K562 (cell line): ENCODE results near the gene PRDM12. TPM values are rescaled to one million over a fixed set of nuclear protein-coding genes. Genes with fewer than 3 reads are reported as not detected.

Source experiments
- ATF1 ChIP-seq, 2 experiments: fragments of 450-650 bp in 1 of 2; IDR thresholded peaks; 2 replicates each; pipeline ENCODE4 v1.6.1; 2016; ENCODE audit warnings: missing compliant biosample characterization in 1 of 2, missing genetic modification characterization in 1 of 2
- CHCHD3 ChIP-seq: fragments of 250-450 bp; sonication (Bioruptor Pico); IDR thresholded peaks from 2 replicates; pipeline ENCODE4 v2.1.2; 2022; ENCODE audit warnings: mild to moderate bottlenecking
- CTBP1 ChIP-seq: fragments of 450-650 bp; IDR thresholded peaks from 2 replicates; pipeline ENCODE4 v1.6.1; 2016; ENCODE audit warnings: borderline replicate concordance
- CXXC5 ChIP-seq: fragments of 250-450 bp; sonication (Bioruptor Pico); IDR thresholded peaks from 2 replicates; pipeline ENCODE4 v1.8.0; 2022; ENCODE audit warnings: inconsistent platforms, mild to moderate bottlenecking, moderate library complexity
- FOXJ2 ChIP-seq: fragments of 200-800 bp; sonication (Bioruptor generic); IDR thresholded peaks from 2 replicates; pipeline ENCODE4 v1.6.1; 2016; ENCODE audit warnings: missing genetic modification characterization, missing compliant biosample characterization
- PCBP1 ChIP-seq: fragments of 200-400 bp; formaldehyde crosslinking; IDR thresholded peaks from 2 replicates; pipeline ENCODE4 v1.6.1; 2018; ENCODE audit warnings: mild to moderate bottlenecking, low read depth, low read length; ENCODE audit not compliant: poor library complexity, severe bottlenecking
- REST ChIP-seq, 2 experiments: fragments of 450-650 bp; formaldehyde crosslinking in 1 of 2; IDR thresholded peaks; 2 replicates each; pipeline versions ENCODE4 v1.4.0 to v1.6.1; 2014 to 2020; ENCODE audit warnings: mild to moderate bottlenecking in 2 of 2, borderline replicate concordance in 1 of 2, low read depth in 1 of 2
- ZBTB26 ChIP-seq: fragments of 450-650 bp; formaldehyde crosslinking; IDR thresholded peaks from 2 replicates; pipeline ENCODE4 v1.4.0; 2022; ENCODE audit warnings: missing genetic modification characterization
- ZNF12 ChIP-seq: sonication (generic); formaldehyde crosslinking; IDR thresholded peaks from 2 replicates; pipeline ENCODE4 v1.4.0; 2020; ENCODE audit warnings: mild to moderate bottlenecking, missing genetic modification reagents
- polyA plus RNA-seq, 8 experiments: library from polyadenylated mRNA; depleted of rRNA in 4 of 8; stranded (reverse) in 5 of 8; unstranded in 3 of 8; fragments of >200 nt; fragmentation: Nextera tagmentation in 2 of 8; fragmentation: Illumina TruSeq in 1 of 8; extraction: Ambion mirVana in 2 of 8; extraction: Trizol in 1 of 8; gene quantifications; 2 replicates each; pipeline versions ENCODE4 v1.2.1 to v1.2.3, GENCODE V29; 2011 to 2014; ENCODE audit warnings: inconsistent platforms in 1 of 8, missing spikeins in 1 of 8
- total RNA-seq, 7 experiments: library from RNA; depleted of rRNA in 6 of 7; stranded (reverse); fragments of >200 nt in 6 of 7; fragmentation: Illumina TruSeq in 2 of 7; extraction: Trizol in 2 of 7; gene quantifications; 2 replicates each; pipeline versions ENCODE4 v1.2.1 to v1.2.3, GENCODE V29; 2011 to 2021; ENCODE audit warnings: low replicate concordance in 1 of 7
- TF ChIP-seq, protein P1 (sequence below): fragments of 200-800 bp; sonication (Bioruptor generic); IDR thresholded peaks from 2 replicates; pipeline ENCODE4 v1.6.1; 2016; ENCODE audit warnings: missing genetic modification characterization, missing compliant biosample characterization
- TF ChIP-seq, protein P2 (sequence below): fragments of 250-450 bp; sonication (Bioruptor Pico); IDR thresholded peaks from 2 replicates; pipeline ENCODE4 v1.6.1; 2021; ENCODE audit warnings: mild to moderate bottlenecking

Gene PRDM12
- total and polyA plus RNA-seq, 9 of the 15 experiments (the other 6 are each of a cell fraction or from before 2014, with no cell fraction given) = 0.04 to 0.22 (median 0.07) TPM; not detected in 3

- TF ChIP-seq, protein P1, sequence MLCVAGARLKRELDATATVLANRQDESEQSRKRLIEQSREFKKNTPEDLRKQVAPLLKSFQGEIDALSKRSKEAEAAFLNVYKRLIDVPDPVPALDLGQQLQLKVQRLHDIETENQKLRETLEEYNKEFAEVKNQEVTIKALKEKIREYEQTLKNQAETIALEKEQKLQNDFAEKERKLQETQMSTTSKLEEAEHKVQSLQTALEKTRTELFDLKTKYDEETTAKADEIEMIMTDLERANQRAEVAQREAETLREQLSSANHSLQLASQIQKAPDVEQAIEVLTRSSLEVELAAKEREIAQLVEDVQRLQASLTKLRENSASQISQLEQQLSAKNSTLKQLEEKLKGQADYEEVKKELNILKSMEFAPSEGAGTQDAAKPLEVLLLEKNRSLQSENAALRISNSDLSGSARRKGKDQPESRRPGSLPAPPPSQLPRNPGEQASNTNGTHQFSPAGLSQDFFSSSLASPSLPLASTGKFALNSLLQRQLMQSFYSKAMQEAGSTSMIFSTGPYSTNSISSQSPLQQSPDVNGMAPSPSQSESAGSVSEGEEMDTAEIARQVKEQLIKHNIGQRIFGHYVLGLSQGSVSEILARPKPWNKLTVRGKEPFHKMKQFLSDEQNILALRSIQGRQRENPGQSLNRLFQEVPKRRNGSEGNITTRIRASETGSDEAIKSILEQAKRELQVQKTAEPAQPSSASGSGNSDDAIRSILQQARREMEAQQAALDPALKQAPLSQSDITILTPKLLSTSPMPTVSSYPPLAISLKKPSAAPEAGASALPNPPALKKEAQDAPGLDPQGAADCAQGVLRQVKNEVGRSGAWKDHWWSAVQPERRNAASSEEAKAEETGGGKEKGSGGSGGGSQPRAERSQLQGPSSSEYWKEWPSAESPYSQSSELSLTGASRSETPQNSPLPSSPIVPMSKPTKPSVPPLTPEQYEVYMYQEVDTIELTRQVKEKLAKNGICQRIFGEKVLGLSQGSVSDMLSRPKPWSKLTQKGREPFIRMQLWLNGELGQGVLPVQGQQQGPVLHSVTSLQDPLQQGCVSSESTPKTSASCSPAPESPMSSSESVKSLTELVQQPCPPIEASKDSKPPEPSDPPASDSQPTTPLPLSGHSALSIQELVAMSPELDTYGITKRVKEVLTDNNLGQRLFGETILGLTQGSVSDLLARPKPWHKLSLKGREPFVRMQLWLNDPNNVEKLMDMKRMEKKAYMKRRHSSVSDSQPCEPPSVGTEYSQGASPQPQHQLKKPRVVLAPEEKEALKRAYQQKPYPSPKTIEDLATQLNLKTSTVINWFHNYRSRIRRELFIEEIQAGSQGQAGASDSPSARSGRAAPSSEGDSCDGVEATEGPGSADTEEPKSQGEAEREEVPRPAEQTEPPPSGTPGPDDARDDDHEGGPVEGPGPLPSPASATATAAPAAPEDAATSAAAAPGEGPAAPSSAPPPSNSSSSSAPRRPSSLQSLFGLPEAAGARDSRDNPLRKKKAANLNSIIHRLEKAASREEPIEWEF (CRISPR knock-in tag) = no peak
- TF ChIP-seq FOXJ2 (tag) (no peak), CTBP1 (peak; percentile 14; the same call in 1 of the 2 replicates), ATF1 (CRISPR knock-in tag; IDR thresholded peaks at IDR 0.05) (no peak), ATF1 (tag; IDR thresholded peaks at IDR 0.05) (0 out of 2 replicates have a peak, but pooled peaks have one; percentile 11), ZNF12 (CRISPR knock-in tag) (no peak), PCBP1 (no peak), ZBTB26 (CRISPR knock-in tag) (no peak), CXXC5 (CRISPR knock-in tag) (no peak; the same call in 1 of the 2 replicates), CHCHD3 (CRISPR knock-in tag) (no peak), REST (IDR thresholded peaks at IDR 0.05; ENCODE audit: borderline replicate concordance) (peak; percentile 84), REST (CRISPR knock-in tag; IDR thresholded peaks at IDR 0.05; ENCODE audit: low read depth) (no peak)
- TF ChIP-seq, protein P2, sequence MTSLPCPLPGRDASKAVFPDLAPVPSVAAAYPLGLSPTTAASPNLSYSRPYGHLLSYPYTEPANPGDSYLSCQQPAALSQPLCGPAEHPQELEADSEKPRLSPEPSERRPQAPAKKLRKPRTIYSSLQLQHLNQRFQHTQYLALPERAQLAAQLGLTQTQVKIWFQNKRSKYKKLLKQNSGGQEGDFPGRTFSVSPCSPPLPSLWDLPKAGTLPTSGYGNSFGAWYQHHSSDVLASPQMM = no peak
Observed at GRCh38 chr9:130682421-130683121, 18.2 kb downstream of the PRDM12 start (continued).
